ENCODE results near the gene CD48.
"Not testable (repeated sequence)": the region's sequence is repeated elsewhere in the genome, so short reads cannot be mapped to it uniquely, and the experiment has no call there.

Gene CD48

GRCh38 chr1:160713161-160713560 lies 1.5 kb upstream of the CD48 start:
- Mint-ChIP-seq H3K4me3 (no peak overlapping the region), H3K27ac (no peak overlapping the region), H3K9me3 (no peaks in the 10 kb centered on the region), H3K4me1 (peaks cover 56% of the 10 kb centered on the region), H3K27me3 (no peaks in the 10 kb centered on the region), H3K36me3 (ENCODE audit: low read depth) (peaks cover 2% of the 10 kb centered on the region)
- no peak for DNase-seq
- no peak for ATAC-seq

- H3K27me3 Mint-ChIP-seq; H3K27ac Mint-ChIP-seq; H3K36me3 Mint-ChIP-seq (ENCODE audit: low read depth); H3K9me3 Mint-ChIP-seq; H3K4me3 Mint-ChIP-seq: not testable (repeated sequence)
- ATAC-seq (peak; percentile 59), DNase-seq (peak; percentile 45)
- peaks cover 50% of the 10 kb centered on the region for H3K4me1 Mint-ChIP-seq
Measured at GRCh38 chr1:160712525-160713080, 981 bp upstream of the CD48 start.

- Mint-ChIP-seq H3K36me3 (ENCODE audit: low read depth) (peaks cover 2% of the 10 kb centered on the region), H3K9me3 (no peaks in the 10 kb centered on the region), H3K4me3 (no peak overlapping the region), H3K27ac (no peak overlapping the region), H3K27me3 (no peaks in the 10 kb centered on the region), H3K4me1 (peaks cover 42% of the 10 kb centered on the region)
- DNase-seq (no peak), ATAC-seq (no peak)
Measured at GRCh38 chr1:160711276-160711601, 383 bp downstream of the CD48 start.

GRCh38 chr1:160710517-160711252 lies 937 bp downstream of the CD48 start:
- no peak for DNase-seq
- Mint-ChIP-seq H3K9me3 (no peaks in the 10 kb centered on the region), H3K36me3 (ENCODE audit: low read depth) (peaks cover 6% of the 10 kb centered on the region), H3K4me3 (no peak overlapping the region), H3K4me1 (peaks cover 46% of the 10 kb centered on the region), H3K27me3 (no peaks in the 10 kb centered on the region), H3K27ac (no peak overlapping the region)
- no peak for ATAC-seq

- no peak overlapping the region for H3K4me3 Mint-ChIP-seq
- H3K36me3 Mint-ChIP-seq (ENCODE audit: low read depth) = peaks cover 15% of the 10 kb centered on the region
- H3K4me1 Mint-ChIP-seq = peaks cover 51% of the 10 kb centered on the region
- H3K9me3 Mint-ChIP-seq = no peaks in the 10 kb centered on the region
- H3K27me3 Mint-ChIP-seq = no peaks in the 10 kb centered on the region
- no peak overlapping the region for H3K27ac Mint-ChIP-seq
- DNase-seq = no peak
- ATAC-seq = no peak
Measured at GRCh38 chr1:160709715-160710114, 1.9 kb downstream of the CD48 start.

GRCh38 chr1:160708801-160709200 lies 2.8 kb downstream of the CD48 start:
- DNase-seq = no peak
- ATAC-seq = peak; percentile 46
- no peaks in the 10 kb centered on the region for H3K9me3 Mint-ChIP-seq
- H3K27ac Mint-ChIP-seq = no peak overlapping the region
- H3K27me3 Mint-ChIP-seq = no peaks in the 10 kb centered on the region
- H3K4me3 Mint-ChIP-seq = no peak overlapping the region
- peaks cover 53% of the 10 kb centered on the region for H3K4me1 Mint-ChIP-seq
- H3K36me3 Mint-ChIP-seq (ENCODE audit: low read depth) = peaks cover 24% of the 10 kb centered on the region

- DNase-seq = no peak
- peak; percentile 7 for ATAC-seq
- no peak overlapping the region for H3K27ac Mint-ChIP-seq
- H3K4me3 Mint-ChIP-seq = no peak overlapping the region
- no peaks in the 10 kb centered on the region for H3K27me3 Mint-ChIP-seq
- peaks cover 53% of the 10 kb centered on the region for H3K4me1 Mint-ChIP-seq
- peaks cover 30% of the 10 kb centered on the region for H3K36me3 Mint-ChIP-seq (ENCODE audit: low read depth)
- no peaks in the 10 kb centered on the region for H3K9me3 Mint-ChIP-seq
Measured at GRCh38 chr1:160708118-160708517, 3.5 kb downstream of the CD48 start.

GRCh38 chr1:160707236-160708064 lies 4.2 kb downstream of the CD48 start:
- peaks cover 53% of the 10 kb centered on the region for H3K4me1 Mint-ChIP-seq
- H3K9me3 Mint-ChIP-seq = no peaks in the 10 kb centered on the region
- no peak overlapping the region for H3K27ac Mint-ChIP-seq
- H3K4me3 Mint-ChIP-seq = no peak overlapping the region
- ATAC-seq (no peak), DNase-seq (no peak)
- H3K36me3 Mint-ChIP-seq (ENCODE audit: low read depth) = peaks cover 36% of the 10 kb centered on the region
- H3K27me3 Mint-ChIP-seq = no peaks in the 10 kb centered on the region

- H3K9me3 Mint-ChIP-seq = no peaks in the 10 kb centered on the region
- no peak for ATAC-seq
- H3K27me3 Mint-ChIP-seq = no peaks in the 10 kb centered on the region
- peaks cover 43% of the 10 kb centered on the region for H3K36me3 Mint-ChIP-seq (ENCODE audit: low read depth)
- DNase-seq = no peak
- H3K4me1 Mint-ChIP-seq = peaks cover 53% of the 10 kb centered on the region
- no peak overlapping the region for H3K4me3 Mint-ChIP-seq
- no peak overlapping the region for H3K27ac Mint-ChIP-seq
Measured at GRCh38 chr1:160706526-160707235, 4.9 kb downstream of the CD48 start.

GRCh38 chr1:160705742-160706141 lies 5.9 kb downstream of the CD48 start:
- H3K36me3 Mint-ChIP-seq (ENCODE audit: low read depth) = peaks cover 48% of the 10 kb centered on the region
- H3K4me3 Mint-ChIP-seq = no peak overlapping the region
- H3K4me1 Mint-ChIP-seq = peaks cover 60% of the 10 kb centered on the region
- no peaks in the 10 kb centered on the region for H3K27me3 Mint-ChIP-seq
- ATAC-seq (no peak), DNase-seq (no peak)
- H3K9me3 Mint-ChIP-seq = no peaks in the 10 kb centered on the region
- no peak overlapping the region for H3K27ac Mint-ChIP-seq

- H3K9me3 Mint-ChIP-seq = not testable (repeated sequence)
- H3K4me1 Mint-ChIP-seq = peaks cover 65% of the 10 kb centered on the region
Measured at GRCh38 chr1:160705212-160705621, 6.4 kb downstream of the CD48 start.

GRCh38 chr1:160704250-160704649 lies 7.4 kb downstream of the CD48 start:
- Mint-ChIP-seq H3K27me3 (no peaks in the 10 kb centered on the region), H3K4me1 (peaks cover 71% of the 10 kb centered on the region), H3K4me3 (no peak overlapping the region), H3K27ac (no peak overlapping the region), H3K9me3 (no peaks in the 10 kb centered on the region), H3K36me3 (ENCODE audit: low read depth) (peaks cover 54% of the 10 kb centered on the region)
- ATAC-seq (no peak), DNase-seq (no peak)

More at GRCh38 chr1:160705212-160705621, 6.4 kb downstream of the CD48 start:
- H3K36me3 Mint-ChIP-seq (ENCODE audit: low read depth) = peaks cover 53% of the 10 kb centered on the region
- not testable (repeated sequence) for H3K27ac Mint-ChIP-seq, H3K4me3 Mint-ChIP-seq, H3K27me3 Mint-ChIP-seq, ATAC-seq, DNase-seq

- H3K4me3 Mint-ChIP-seq = peak overlapping the region; percentile 27
- no peak for ATAC-seq
- no peak for DNase-seq
- H3K36me3 Mint-ChIP-seq (ENCODE audit: low read depth) = peaks cover 65% of the 10 kb centered on the region
- peaks cover 92% of the 10 kb centered on the region for H3K4me1 Mint-ChIP-seq
- H3K27me3 Mint-ChIP-seq = no peaks in the 10 kb centered on the region
- peak overlapping the region; percentile 72 for H3K27ac Mint-ChIP-seq
- no peaks in the 10 kb centered on the region for H3K9me3 Mint-ChIP-seq
Measured at GRCh38 chr1:160702100-160702499, 9.5 kb downstream of the CD48 start.

GRCh38 chr1:160692390-160692789 lies 19.2 kb downstream of the CD48 start:
- H3K4me3 Mint-ChIP-seq = peak overlapping the region; percentile 14
- not testable (repeated sequence) for H3K9me3 Mint-ChIP-seq, ATAC-seq, DNase-seq, H3K27me3 Mint-ChIP-seq
- H3K36me3 Mint-ChIP-seq (ENCODE audit: low read depth) = peaks cover 67% of the 10 kb centered on the region
- H3K27ac Mint-ChIP-seq = peak overlapping the region; percentile 52
- peaks cover 80% of the 10 kb centered on the region for H3K4me1 Mint-ChIP-seq
